Fibroblast of peridontal ligament (primary cell): ENCODE measurements around the gene PHAF1.

Source experiments
- DNase-seq: peaks from one replicate; pipeline ENCODE4 v3.0.0-alpha.2; 2010; ENCODE audit errors: extremely low read depth

The PHAF1 gene

GRCh38 chr16:67195676-67196075 is 85.9 kb downstream of the PHAF1 start:
- DNase-seq: no peak

GRCh38 chr16:67196881-67197280 is 87.1 kb downstream of the PHAF1 start:
- no peak for DNase-seq

GRCh38 chr16:67197704-67198103 is 88.0 kb downstream of the PHAF1 start:
- no peak for DNase-seq
